BE2C (cell line): ENCODE data around the gene NAV2.
"Not testable (repeated sequence)": the region's sequence is repeated elsewhere in the genome, so short reads cannot be mapped to it uniquely, and the experiment has no call there.

Experiments
- DNase-seq: peaks from one replicate; pipeline ENCODE4 v3.0.0-alpha.2; 2020
- H3K27me3 ChIP-seq: fragments of 250-450 bp; sonication (Bioruptor Pico); 2 replicates; pipeline ENCODE4 v1.5.1; 2020; ENCODE audit warnings: mild to moderate bottlenecking
- H3K36me3 ChIP-seq: fragments of 250-450 bp; sonication (Bioruptor Pico); 2 replicates; pipeline ENCODE4 v1.5.1; 2020; ENCODE audit warnings: mild to moderate bottlenecking
- H3K4me1 ChIP-seq: fragments of 250-450 bp; sonication (Bioruptor Pico); 2 replicates; pipeline ENCODE4 v1.5.1; 2020
- H3K4me3 ChIP-seq: 2 replicates; pipeline ENCODE4 v1.5.1; 2011; ENCODE audit warnings: low read depth, low read length
- H3K9me3 ChIP-seq: fragments of 250-450 bp; sonication (Bioruptor Pico); 2 replicates; pipeline ENCODE4 v1.5.1; 2020
- TF ChIP-seq, protein P1 (sequence below): IDR thresholded peaks from 2 replicates; pipeline ENCODE4 v1.5.1; 2012; ENCODE audit warnings: mild to moderate bottlenecking, low read depth, low read length

NAV2 gene

DNA sequence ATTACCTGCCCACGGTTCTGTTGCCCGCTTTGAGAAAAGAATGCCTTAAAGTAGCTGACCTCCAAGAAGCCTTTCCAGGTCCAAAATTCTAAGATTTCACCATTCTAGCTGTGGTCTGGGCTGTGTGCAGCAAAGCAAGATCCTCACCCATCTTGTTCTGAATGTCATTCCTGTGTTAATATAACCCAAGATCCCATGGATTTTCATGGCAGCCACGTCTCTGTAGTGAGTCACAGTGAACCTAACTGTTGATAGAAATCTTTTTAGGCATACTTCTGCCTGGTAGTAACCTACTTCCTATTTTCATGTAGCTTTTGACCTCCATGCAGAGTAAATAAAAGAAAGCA is 210.0 kb downstream of the NAV2 start:
- no peaks in the 10 kb centered on the region for H3K36me3 ChIP-seq
- H3K4me1 ChIP-seq: no peaks in the 10 kb centered on the region
- no peaks in the 10 kb centered on the region for H3K27me3 ChIP-seq
- no peaks in the 10 kb centered on the region for H3K9me3 ChIP-seq
- TF ChIP-seq, protein P1, sequence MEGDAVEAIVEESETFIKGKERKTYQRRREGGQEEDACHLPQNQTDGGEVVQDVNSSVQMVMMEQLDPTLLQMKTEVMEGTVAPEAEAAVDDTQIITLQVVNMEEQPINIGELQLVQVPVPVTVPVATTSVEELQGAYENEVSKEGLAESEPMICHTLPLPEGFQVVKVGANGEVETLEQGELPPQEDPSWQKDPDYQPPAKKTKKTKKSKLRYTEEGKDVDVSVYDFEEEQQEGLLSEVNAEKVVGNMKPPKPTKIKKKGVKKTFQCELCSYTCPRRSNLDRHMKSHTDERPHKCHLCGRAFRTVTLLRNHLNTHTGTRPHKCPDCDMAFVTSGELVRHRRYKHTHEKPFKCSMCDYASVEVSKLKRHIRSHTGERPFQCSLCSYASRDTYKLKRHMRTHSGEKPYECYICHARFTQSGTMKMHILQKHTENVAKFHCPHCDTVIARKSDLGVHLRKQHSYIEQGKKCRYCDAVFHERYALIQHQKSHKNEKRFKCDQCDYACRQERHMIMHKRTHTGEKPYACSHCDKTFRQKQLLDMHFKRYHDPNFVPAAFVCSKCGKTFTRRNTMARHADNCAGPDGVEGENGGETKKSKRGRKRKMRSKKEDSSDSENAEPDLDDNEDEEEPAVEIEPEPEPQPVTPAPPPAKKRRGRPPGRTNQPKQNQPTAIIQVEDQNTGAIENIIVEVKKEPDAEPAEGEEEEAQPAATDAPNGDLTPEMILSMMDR: no peak
- DNase-seq: no peak
- no peak overlapping the region for H3K4me3 ChIP-seq

DNA sequence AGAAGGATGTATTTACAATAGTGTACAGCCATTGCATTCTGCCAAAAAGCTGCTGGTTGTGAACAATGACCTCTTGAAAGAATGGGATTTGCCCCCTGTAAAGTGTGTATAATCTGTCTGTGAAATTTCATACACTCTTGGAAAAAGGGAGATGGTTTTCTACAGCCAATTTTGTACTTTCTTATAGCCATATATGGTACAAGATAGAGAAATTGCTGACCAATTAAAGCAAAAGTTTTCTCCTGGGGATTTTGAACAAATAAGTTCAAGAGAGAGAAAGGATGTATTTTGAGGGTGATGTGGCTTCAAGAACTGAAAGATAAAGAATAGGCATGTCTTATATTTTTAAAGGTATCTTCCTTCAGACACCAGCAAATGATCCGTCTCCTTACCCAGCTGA is 211.0 kb downstream of the NAV2 start:
- H3K4me3 ChIP-seq: no peak overlapping the region
- H3K4me1 ChIP-seq: no peaks in the 10 kb centered on the region
- no peaks in the 10 kb centered on the region for H3K27me3 ChIP-seq
- no peaks in the 10 kb centered on the region for H3K9me3 ChIP-seq
- no peaks in the 10 kb centered on the region for H3K36me3 ChIP-seq
- no peak for DNase-seq
- TF ChIP-seq, protein P1: no peak

DNA sequence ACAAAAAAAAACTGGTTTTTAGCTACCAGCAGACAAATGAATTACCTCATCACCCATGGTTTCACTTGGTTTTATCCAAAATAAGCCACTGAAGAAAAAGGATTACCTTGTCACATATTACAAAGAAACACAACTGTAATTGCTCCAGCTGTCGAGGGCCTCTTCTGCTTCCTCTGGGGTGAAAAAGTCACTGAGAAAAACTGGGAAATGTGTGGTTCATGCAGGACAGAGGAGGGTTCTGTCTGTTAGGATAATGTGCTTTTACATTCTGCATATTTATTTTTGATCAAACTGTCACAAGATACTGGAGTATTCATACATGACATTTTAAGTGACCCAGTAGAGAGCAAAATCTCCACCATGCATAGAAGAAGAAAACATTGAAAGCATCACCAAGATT is 211.7 kb downstream of the NAV2 start:
- Histone ChIP-seq H3K4me3 (no peak overlapping the region), H3K4me1 (no peaks in the 10 kb centered on the region), H3K9me3 (no peaks in the 10 kb centered on the region), H3K36me3 (no peaks in the 10 kb centered on the region), H3K27me3 (no peaks in the 10 kb centered on the region)
- no peak for DNase-seq
- TF ChIP-seq, protein P1: no peak

DNA sequence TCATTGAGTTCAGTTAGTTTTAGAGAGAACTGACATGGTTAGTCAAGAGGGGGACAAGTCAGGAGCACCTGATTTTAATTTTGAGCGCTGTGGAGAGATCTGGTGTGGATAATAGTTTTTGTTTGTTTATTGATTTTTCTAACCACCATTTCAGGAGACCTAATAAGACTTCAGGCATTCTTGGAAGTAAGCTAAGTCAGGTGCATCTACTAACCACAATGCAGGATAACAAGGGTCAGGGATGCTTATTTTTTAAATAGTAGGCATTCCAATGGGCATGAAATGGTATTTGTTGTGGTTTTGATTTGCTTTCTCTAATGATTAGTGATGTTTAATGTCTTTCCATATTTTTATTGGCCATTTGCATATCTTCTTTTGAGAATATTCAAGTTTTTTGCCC is 212.1 kb downstream of the NAV2 start:
- TF ChIP-seq, protein P1: no peak
- no peaks in the 10 kb centered on the region for H3K4me1 ChIP-seq
- H3K27me3 ChIP-seq: no peaks in the 10 kb centered on the region
- no peak for DNase-seq
- H3K4me3 ChIP-seq: no peak overlapping the region
- H3K36me3 ChIP-seq: no peaks in the 10 kb centered on the region
- H3K9me3 ChIP-seq: no peaks in the 10 kb centered on the region

DNA sequence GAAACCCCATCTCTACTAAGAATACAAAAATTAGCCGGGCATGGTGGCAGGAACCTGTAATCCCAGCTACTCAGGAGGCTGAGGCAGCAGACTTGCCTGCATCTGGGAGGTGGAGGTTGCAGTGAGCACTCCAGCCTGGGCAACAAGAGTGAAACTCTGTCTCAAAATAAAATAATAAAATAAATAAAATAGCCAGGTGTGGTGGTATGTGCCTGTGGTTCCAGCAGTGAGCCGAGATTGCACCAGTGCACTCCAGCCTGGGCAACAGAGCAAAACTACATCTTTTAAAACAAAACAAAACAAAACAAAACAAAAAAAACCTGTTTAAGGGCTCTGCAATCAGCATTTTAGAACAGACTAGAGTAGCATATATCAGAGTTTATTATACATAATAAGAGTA is 214.8 kb downstream of the NAV2 start:
- not testable (repeated sequence) for DNase-seq, H3K4me3 ChIP-seq, H3K4me1 ChIP-seq, H3K27me3 ChIP-seq, H3K9me3 ChIP-seq, H3K36me3 ChIP-seq

DNA sequence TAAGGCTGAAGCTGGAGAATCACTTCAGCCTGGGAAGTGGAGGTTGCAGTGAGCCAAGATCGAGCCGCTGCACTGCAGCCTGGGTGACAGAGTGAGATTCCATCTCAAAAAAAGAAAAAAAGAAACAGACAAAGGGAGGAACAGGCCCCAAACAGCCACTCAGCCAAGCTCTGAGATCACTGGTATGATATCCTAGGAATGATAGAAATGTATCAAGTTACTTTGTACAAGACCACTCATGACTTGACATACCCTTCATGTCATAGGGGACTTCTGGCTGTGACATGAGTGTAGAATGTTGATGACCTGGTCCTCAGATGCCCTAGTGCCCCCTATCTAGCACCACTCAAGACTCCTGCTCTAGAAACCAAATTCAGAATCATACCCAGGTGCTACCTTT is 216.5 kb downstream of the NAV2 start:
- no peak for DNase-seq
- H3K4me1 ChIP-seq: no peaks in the 10 kb centered on the region
- TF ChIP-seq, protein P1: no peak
- no peaks in the 10 kb centered on the region for H3K9me3 ChIP-seq
- H3K4me3 ChIP-seq: no peak overlapping the region
- H3K36me3 ChIP-seq: no peaks in the 10 kb centered on the region
- no peaks in the 10 kb centered on the region for H3K27me3 ChIP-seq

DNA sequence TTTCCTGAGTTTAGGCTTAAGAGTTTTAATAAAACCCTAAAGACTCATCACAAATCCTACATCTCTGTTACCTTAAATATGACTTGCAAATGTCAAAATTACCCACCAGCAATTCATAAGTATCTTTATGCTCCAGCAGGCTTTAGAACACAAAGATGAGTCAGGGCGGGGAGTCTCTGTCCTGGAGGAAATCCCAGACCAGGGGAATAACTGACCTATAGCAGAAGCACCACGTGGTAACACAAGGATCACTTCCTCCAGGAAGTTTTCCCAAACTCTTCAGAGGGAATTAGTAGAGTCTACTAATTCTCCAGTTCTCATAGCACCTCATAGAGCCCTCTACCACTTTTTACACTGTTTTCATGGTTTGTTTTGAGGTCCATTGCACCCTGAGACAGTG is 217.0 kb downstream of the NAV2 start:
- Histone ChIP-seq H3K4me1 (no peaks in the 10 kb centered on the region), H3K9me3 (no peaks in the 10 kb centered on the region), H3K27me3 (no peaks in the 10 kb centered on the region), H3K36me3 (no peaks in the 10 kb centered on the region), H3K4me3 (no peak overlapping the region)
- DNase-seq: no peak
- TF ChIP-seq, protein P1: no peak
